Duodenal mucosa (tissue), 2 donors: ENCODE results near the gene FAM107A.

ENCODE experiments used
- H3K27ac ChIP-seq: one replicate; pipeline ENCODE4 v1.7.0; 2013; ENCODE audit warnings: low read depth, low read length
- H3K27me3 ChIP-seq, 2 donors: one replicate each; pipeline ENCODE4 v1.7.0; 2013; ENCODE audit warnings: low read length in 2 of 2, control low read depth in 1 of 2; ENCODE audit not compliant: insufficient read depth in 2 of 2, control insufficient read depth in 1 of 2
- H3K36me3 ChIP-seq, 2 donors: one replicate each; pipeline ENCODE4 v1.7.0; 2013; ENCODE audit warnings: low read length in 2 of 2, control low read depth in 1 of 2; ENCODE audit not compliant: insufficient read depth in 2 of 2, control insufficient read depth in 1 of 2
- H3K4me1 ChIP-seq, 2 donors: one replicate each; pipeline ENCODE4 v1.7.0; 2013; ENCODE audit warnings: low read length in 2 of 2, control low read depth in 1 of 2; ENCODE audit not compliant: insufficient read depth in 2 of 2, control insufficient read depth in 1 of 2
- H3K4me3 ChIP-seq, 2 donors: one replicate each; pipeline ENCODE4 v1.7.0; 2013; ENCODE audit warnings: low read length in 2 of 2, low read depth in 1 of 2
- H3K9ac ChIP-seq, 2 donors: one replicate each; pipeline ENCODE4 v1.7.0; 2013; ENCODE audit warnings: low read length in 2 of 2, low read depth in 1 of 2
- H3K9me3 ChIP-seq, 2 donors: one replicate each; pipeline ENCODE4 v1.7.0; 2013; ENCODE audit warnings: low read length in 2 of 2, control low read depth in 1 of 2; ENCODE audit not compliant: control insufficient read depth in 1 of 2

FAM107A gene

DNA sequence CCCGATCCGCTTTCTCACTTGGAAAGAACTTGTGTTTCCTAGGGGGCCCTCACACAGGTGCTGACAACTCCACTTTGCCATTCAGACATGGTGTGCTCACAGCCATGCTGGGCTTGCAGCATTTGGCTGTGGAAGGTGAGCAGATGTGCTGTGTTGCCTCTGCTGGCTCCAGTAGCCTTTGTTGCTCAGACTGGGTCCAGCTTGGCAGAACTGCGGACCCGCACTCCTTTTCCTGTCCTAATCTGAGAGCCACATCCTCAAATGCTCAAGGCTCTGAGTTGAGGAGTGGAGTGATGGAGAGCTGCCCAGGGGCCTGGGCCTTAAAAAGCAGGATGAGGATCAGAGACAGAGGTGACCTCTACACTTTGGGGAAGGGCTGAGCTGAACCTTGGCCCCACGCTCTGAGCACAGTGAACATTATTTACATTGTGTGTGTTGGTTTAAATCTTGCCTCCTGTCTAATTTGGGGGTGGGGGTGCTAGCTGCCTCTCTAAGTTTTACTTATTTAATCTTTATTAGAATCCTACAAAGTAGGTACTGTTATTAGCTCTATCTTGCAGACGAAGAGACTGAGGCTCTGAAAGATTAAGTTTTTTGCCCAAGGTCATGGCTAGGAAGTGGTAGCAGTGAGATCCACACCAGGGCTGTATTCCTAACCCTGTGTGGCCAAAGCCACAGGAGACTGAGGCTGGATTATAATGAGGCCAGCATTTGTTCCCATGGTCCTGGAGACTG lies 57.4 kb downstream of the FAM107A start:
- peaks cover 42 to 56% of the 10 kb centered on the region in 2 donors for H3K36me3 ChIP-seq
- H3K4me1 ChIP-seq = peaks cover 5 to 17% of the 10 kb centered on the region in 2 donors
- no peak overlapping the region for H3K27ac ChIP-seq
- H3K9ac ChIP-seq = no peak overlapping the region
- no peak overlapping the region for H3K4me3 ChIP-seq
- H3K27me3 ChIP-seq = no peaks in the 10 kb centered on the region
- no peaks in the 10 kb centered on the region for H3K9me3 ChIP-seq

DNA sequence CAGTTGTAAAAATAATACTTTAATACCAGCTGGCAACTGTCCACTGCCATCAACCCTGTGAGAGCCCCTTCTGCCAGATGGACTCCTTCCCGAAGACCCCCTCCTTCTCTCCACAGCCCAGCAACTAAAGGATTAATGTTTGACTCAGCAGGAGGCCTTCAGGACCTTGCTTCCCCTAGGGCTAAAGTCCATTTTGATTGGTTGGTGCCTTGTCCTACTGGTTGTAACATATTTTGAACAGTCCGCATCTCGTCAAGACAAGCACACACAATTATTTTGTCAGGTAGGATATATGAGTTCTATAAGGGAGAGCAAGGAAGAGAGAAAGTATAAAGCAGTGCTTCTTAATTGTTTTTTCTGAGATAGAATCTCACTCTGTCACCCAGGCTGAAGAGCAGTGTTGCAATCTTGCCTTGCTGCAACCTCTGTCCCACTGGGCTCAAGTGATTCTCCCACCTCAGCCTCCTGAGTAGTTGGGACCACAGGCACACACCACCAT lies 58.9 kb downstream of the FAM107A start:
- Histone ChIP-seq H3K9me3 (no peaks in the 10 kb centered on the region), H3K4me3 (no peak overlapping the region), H3K9ac (no peak overlapping the region), H3K4me1 (peaks cover 5 to 17% of the 10 kb centered on the region in 2 donors), H3K27ac (no peak overlapping the region), H3K36me3 (peaks cover 40 to 56% of the 10 kb centered on the region in 2 donors), H3K27me3 (no peaks in the 10 kb centered on the region)

GRCh38 chr3:58514405-58514804 lies 62.8 kb downstream of the FAM107A start:
- Histone ChIP-seq H3K9ac (no peak overlapping the region), H3K36me3 (peaks cover 24 to 42% of the 10 kb centered on the region in 2 donors), H3K27me3 (no peaks in the 10 kb centered on the region), H3K27ac (no peak overlapping the region), H3K9me3 (no peaks in the 10 kb centered on the region), H3K4me3 (no peak overlapping the region), H3K4me1 (peaks cover 5% of the 10 kb centered on the region in 2 donors)
